Measurements from ENCODE around the gene VWA3A.

The VWA3A gene

GRCh38 chr16:22078656-22079055, 13.7 kb upstream of the VWA3A start:
- no peak for DNase-seq
- H3K4me3 ChIP-seq (ENCODE audit: low read length) = no peak overlapping the region
- H3K27me3 ChIP-seq (replicated peaks; ENCODE audit: insufficient read depth, low read length) = no peaks in the 10 kb centered on the region
- no peaks in the 10 kb centered on the region for H4K20me1 ChIP-seq (ENCODE audit: insufficient read depth, low read length)
- H3K9ac ChIP-seq (ENCODE audit: low read length) = no peak overlapping the region
- H3K36me3 ChIP-seq (replicated peaks; ENCODE audit: insufficient read depth, low read length) = no peaks in the 10 kb centered on the region
- no peaks in the 10 kb centered on the region for H3K79me2 ChIP-seq (ENCODE audit: low read length)
- H3K4me1 ChIP-seq (ENCODE audit: low read length) = no peaks in the 10 kb centered on the region
- no peak overlapping the region for H3K4me2 ChIP-seq (ENCODE audit: low read depth, low read length)
- no peaks in the 10 kb centered on the region for H3K9me3 ChIP-seq (replicated peaks; ENCODE audit: insufficient read depth, low read length)
- H3K27ac ChIP-seq (ENCODE audit: low read length) = no peak overlapping the region
- H2AFZ ChIP-seq (ENCODE audit: low read length) = no peak overlapping the region
- H3K9me2 ChIP-seq (replicated peaks; ENCODE audit: insufficient read depth, low read length) = no peaks in the 10 kb centered on the region
- no peak for TF ChIP-seq EZH2phosphoT487 (IDR thresholded peaks at IDR 0.05; ENCODE audit: low read length)
- TF ChIP-seq CTCF (IDR thresholded peaks at IDR 0.05; ENCODE audit: low read length) = no peak
- no peak for TF ChIP-seq EZH2 (optimal IDR thresholded peaks at IDR 0.05; ENCODE audit: low read depth, low read length)
- no peaks in the 10 kb centered on the region for H3F3A ChIP-seq (ENCODE audit: insufficient read depth, low read length)

GRCh38 chr16:22081050-22081449, 11.3 kb upstream of the VWA3A start:
- Histone ChIP-seq H3K4me3 (ENCODE audit: low read length) (no peak overlapping the region), H3K79me2 (ENCODE audit: low read length) (no peaks in the 10 kb centered on the region), H3K36me3 (replicated peaks; ENCODE audit: insufficient read depth, low read length) (no peaks in the 10 kb centered on the region), H2AFZ (ENCODE audit: low read length) (no peak overlapping the region), H3K9me3 (replicated peaks; ENCODE audit: insufficient read depth, low read length) (no peaks in the 10 kb centered on the region), H3K27me3 (replicated peaks; ENCODE audit: insufficient read depth, low read length) (no peaks in the 10 kb centered on the region), H3K9me2 (replicated peaks; ENCODE audit: insufficient read depth, low read length) (no peaks in the 10 kb centered on the region), H3K27ac (ENCODE audit: low read length) (no peak overlapping the region), H3F3A (ENCODE audit: insufficient read depth, low read length) (no peaks in the 10 kb centered on the region), H3K9ac (ENCODE audit: low read length) (no peak overlapping the region), H4K20me1 (ENCODE audit: insufficient read depth, low read length) (no peaks in the 10 kb centered on the region), H3K4me1 (ENCODE audit: low read length) (no peaks in the 10 kb centered on the region), H3K4me2 (ENCODE audit: low read depth, low read length) (no peak overlapping the region)
- DNase-seq = no peak
- no peak for TF ChIP-seq EZH2 (optimal IDR thresholded peaks at IDR 0.05; ENCODE audit: low read depth, low read length)
- TF ChIP-seq CTCF (IDR thresholded peaks at IDR 0.05; ENCODE audit: low read length) = no peak
- no peak for TF ChIP-seq EZH2phosphoT487 (IDR thresholded peaks at IDR 0.05; ENCODE audit: low read length)

- Histone ChIP-seq H3K79me2 (ENCODE audit: low read length) (no peaks in the 10 kb centered on the region), H2AFZ (ENCODE audit: low read length) (no peak overlapping the region), H3K27me3 (replicated peaks; ENCODE audit: insufficient read depth, low read length) (no peaks in the 10 kb centered on the region), H3K4me2 (ENCODE audit: low read depth, low read length) (no peak overlapping the region), H3K4me3 (ENCODE audit: low read length) (no peak overlapping the region), H3K36me3 (replicated peaks; ENCODE audit: insufficient read depth, low read length) (no peaks in the 10 kb centered on the region), H3K9ac (ENCODE audit: low read length) (no peak overlapping the region), H3K9me2 (replicated peaks; ENCODE audit: insufficient read depth, low read length) (no peaks in the 10 kb centered on the region), H3F3A (ENCODE audit: insufficient read depth, low read length) (no peaks in the 10 kb centered on the region), H4K20me1 (ENCODE audit: insufficient read depth, low read length) (no peaks in the 10 kb centered on the region), H3K4me1 (ENCODE audit: low read length) (no peaks in the 10 kb centered on the region), H3K9me3 (replicated peaks; ENCODE audit: insufficient read depth, low read length) (no peaks in the 10 kb centered on the region), H3K27ac (ENCODE audit: low read length) (no peak overlapping the region)
- DNase-seq = no peak
- TF ChIP-seq EZH2phosphoT487 (IDR thresholded peaks at IDR 0.05; ENCODE audit: low read length) = no peak
- TF ChIP-seq EZH2 (optimal IDR thresholded peaks at IDR 0.05; ENCODE audit: low read depth, low read length) = no peak
- no peak for TF ChIP-seq CTCF (IDR thresholded peaks at IDR 0.05; ENCODE audit: low read length)
Measured at GRCh38 chr16:22086440-22086839, 5.9 kb upstream of the VWA3A start.

Measured in MM.1S (cell line).